HepG2 (cell line): ENCODE measurements around the gene PHF14. TPM values are rescaled to one million over a fixed set of nuclear protein-coding genes. Genes with fewer than 3 reads are reported as not detected.

Experiments used
- AHR ChIP-seq: IDR thresholded peaks from 2 replicates; pipeline ENCODE4 v1.6.1; 2018; ENCODE audit warnings: missing genetic modification reagents, missing compliant biosample characterization
- CBFB ChIP-seq: sonication (generic); formaldehyde crosslinking; IDR thresholded peaks from 2 replicates; pipeline ENCODE4 v1.4.0; 2020; ENCODE audit warnings: missing genetic modification reagents
- CENPT ChIP-seq: sonication (generic); formaldehyde crosslinking; IDR thresholded peaks from 2 replicates; pipeline ENCODE4 v1.8.0; 2022; ENCODE audit warnings: low read depth, mild to moderate bottlenecking, moderate library complexity, missing genetic modification reagents
- KDM3A ChIP-seq: IDR thresholded peaks from 2 replicates; pipeline ENCODE4 v1.6.1; 2018; ENCODE audit warnings: low read depth, missing compliant biosample characterization
- KLF12 ChIP-seq: sonication (generic); formaldehyde crosslinking; IDR thresholded peaks from 2 replicates; pipeline ENCODE4 v1.4.0; 2020; ENCODE audit warnings: missing genetic modification reagents, borderline replicate concordance
- MAFG ChIP-seq: sonication (generic); formaldehyde crosslinking; IDR thresholded peaks from 2 replicates; pipeline ENCODE4 v1.5.1; 2020; ENCODE audit warnings: mild to moderate bottlenecking, missing genetic modification reagents
- NFE2 ChIP-seq: sonication (generic); formaldehyde crosslinking; IDR thresholded peaks from 2 replicates; pipeline ENCODE4 v1.4.0; 2020; ENCODE audit warnings: missing genetic modification reagents
- SRSF1 ChIP-seq: fragments of 200-400 bp; formaldehyde crosslinking; optimal IDR thresholded peaks from 2 replicates; pipeline ENCODE3; 2017; ENCODE audit warnings: mild to moderate bottlenecking, low read depth, low read length, moderate library complexity
- ZNF329 ChIP-seq: sonication (generic); formaldehyde crosslinking; IDR thresholded peaks from 2 replicates; pipeline ENCODE4 v1.9.0; 2021; ENCODE audit warnings: low read depth, mild to moderate bottlenecking, missing genetic modification reagents
- ZNF33B ChIP-seq: sonication (generic); formaldehyde crosslinking; IDR thresholded peaks from 2 replicates; pipeline ENCODE4 v1.5.1; 2020; ENCODE audit warnings: mild to moderate bottlenecking, missing genetic modification reagents
- ZNF350 ChIP-seq: sonication (generic); formaldehyde crosslinking; IDR thresholded peaks from 2 replicates; pipeline ENCODE4 v1.4.0; 2020; ENCODE audit warnings: mild to moderate bottlenecking, low read depth, missing genetic modification reagents, borderline replicate concordance
- ZNF430 ChIP-seq: sonication (generic); formaldehyde crosslinking; IDR thresholded peaks from 2 replicates; pipeline ENCODE4 v1.9.0; 2021; ENCODE audit warnings: mild to moderate bottlenecking, missing genetic modification reagents
- ZNF460 ChIP-seq: sonication (generic); formaldehyde crosslinking; IDR thresholded peaks from 2 replicates; pipeline ENCODE4 v1.5.1; 2020; ENCODE audit warnings: missing genetic modification reagents, mild to moderate bottlenecking, borderline replicate concordance
- ZNF543 ChIP-seq: sonication (generic); formaldehyde crosslinking; IDR thresholded peaks from 2 replicates; pipeline ENCODE4 v1.4.0; 2020; ENCODE audit warnings: mild to moderate bottlenecking, missing genetic modification reagents
- ZNF720 ChIP-seq: sonication (generic); formaldehyde crosslinking; IDR thresholded peaks from 2 replicates; pipeline ENCODE4 v1.4.0; 2020; ENCODE audit warnings: missing genetic modification reagents
- ZNF75D ChIP-seq: sonication (generic); formaldehyde crosslinking; IDR thresholded peaks from 2 replicates; pipeline ENCODE4 v1.8.1; 2023; ENCODE audit warnings: missing genetic modification reagents, mild to moderate bottlenecking, borderline replicate concordance
- ZNF766 ChIP-seq: sonication (generic); formaldehyde crosslinking; IDR thresholded peaks from 2 replicates; pipeline ENCODE4 v1.5.0; 2020; ENCODE audit warnings: missing genetic modification reagents, borderline replicate concordance
- ZNF768 ChIP-seq: sonication (generic); formaldehyde crosslinking; IDR thresholded peaks from 2 replicates; pipeline ENCODE4 v1.4.0; 2020; ENCODE audit warnings: missing genetic modification reagents
- polyA plus RNA-seq, 8 experiments: library from polyadenylated mRNA; depleted of rRNA in 3 of 8; stranded (reverse) in 7 of 8; unstranded in 1 of 8; fragments of >200 nt; fragmentation: Illumina TruSeq in 4 of 8; extraction: Trizol in 4 of 8; gene quantifications; 2 replicates each; pipeline versions ENCODE4 v1.2.1 to v1.2.3, GENCODE V29; 2011 to 2016; ENCODE audit warnings: low read depth in 4 of 8, missing spikeins in 1 of 8, mixed read lengths in 1 of 8; ENCODE audit not compliant: insufficient read depth in 1 of 8
- total RNA-seq, 5 experiments: library from RNA; depleted of rRNA; stranded (reverse); fragments of >200 nt; fragmentation: Illumina TruSeq; extraction: Trizol; gene quantifications; 2 replicates each; pipeline ENCODE4 v1.2.3, GENCODE V29; 2016; ENCODE audit warnings: low read depth in 1 of 5
- TF ChIP-seq, protein P1 (sequence below): fragments of 450-650 bp; IDR thresholded peaks from 2 replicates; pipeline ENCODE4 v1.6.1; 2017
- TF ChIP-seq, protein P2 (sequence below): sonication (generic); formaldehyde crosslinking; IDR thresholded peaks from 2 replicates; pipeline ENCODE4 v1.4.0; 2020; ENCODE audit warnings: missing genetic modification reagents
- TF ChIP-seq, protein P3 (sequence below): IDR thresholded peaks from 2 replicates; pipeline ENCODE4 v1.6.1; 2016; ENCODE audit warnings: missing biosample characterization, missing genetic modification reagents, low read depth
- TF ChIP-seq, protein P4 (sequence below): sonication (generic); formaldehyde crosslinking; IDR thresholded peaks from 2 replicates; pipeline ENCODE4 v1.8.0; 2022; ENCODE audit warnings: mild to moderate bottlenecking, missing genetic modification reagents, borderline replicate concordance
- TF ChIP-seq, protein P5 (sequence below): sonication (generic); formaldehyde crosslinking; IDR thresholded peaks from 2 replicates; pipeline ENCODE4 v1.4.0; 2020; ENCODE audit warnings: low read depth, mild to moderate bottlenecking, missing genetic modification reagents

Gene PHF14
- total and polyA plus RNA-seq, 2 of the 13 experiments (the other 11 are each of a cell fraction or from before 2014, with no cell fraction given) = 18.9 to 68.7 TPM

DNA sequence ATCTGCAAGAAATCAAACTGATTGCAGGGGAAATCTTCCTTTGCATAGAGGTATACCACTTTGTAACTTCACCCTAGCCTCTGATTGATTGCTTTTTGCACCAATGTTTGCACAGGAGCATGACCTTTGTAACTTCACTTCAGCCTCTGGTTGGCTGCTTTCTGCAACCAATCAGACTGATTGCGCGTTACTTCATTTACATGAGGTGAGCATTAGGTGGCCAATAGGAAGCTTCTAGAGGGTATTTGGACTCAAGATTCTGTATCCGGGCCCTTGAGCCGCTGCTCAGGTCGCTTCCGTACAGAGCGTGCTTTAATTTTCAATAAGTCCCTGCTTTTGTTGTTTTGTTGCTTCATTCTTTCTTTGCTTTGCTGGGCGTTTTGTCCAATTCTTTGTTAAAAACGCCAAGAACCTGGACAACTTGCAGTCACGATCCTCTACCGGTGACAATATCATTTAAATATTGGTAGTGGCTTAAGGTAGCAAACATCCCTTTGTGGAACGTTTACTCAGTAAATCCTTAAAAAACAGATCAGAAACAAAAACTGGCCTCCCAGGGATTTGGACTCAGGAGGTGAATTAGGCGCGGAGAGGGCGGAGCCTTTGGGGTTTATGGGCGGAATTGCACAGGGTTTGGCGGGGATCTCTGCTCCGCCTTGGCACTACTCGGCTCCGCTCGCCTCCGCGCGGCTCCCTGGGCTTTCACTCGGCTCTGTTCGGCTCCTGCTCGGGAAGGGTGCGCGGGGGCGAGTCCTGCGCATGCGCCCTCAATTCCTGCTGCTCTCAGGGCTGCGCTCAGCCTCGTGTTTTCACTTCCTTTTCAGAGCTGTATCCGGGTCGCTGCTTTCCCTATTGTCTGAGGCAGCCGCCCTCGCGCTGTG is at the start of gene PHF14 (continued):
- TF ChIP-seq, protein P1, sequence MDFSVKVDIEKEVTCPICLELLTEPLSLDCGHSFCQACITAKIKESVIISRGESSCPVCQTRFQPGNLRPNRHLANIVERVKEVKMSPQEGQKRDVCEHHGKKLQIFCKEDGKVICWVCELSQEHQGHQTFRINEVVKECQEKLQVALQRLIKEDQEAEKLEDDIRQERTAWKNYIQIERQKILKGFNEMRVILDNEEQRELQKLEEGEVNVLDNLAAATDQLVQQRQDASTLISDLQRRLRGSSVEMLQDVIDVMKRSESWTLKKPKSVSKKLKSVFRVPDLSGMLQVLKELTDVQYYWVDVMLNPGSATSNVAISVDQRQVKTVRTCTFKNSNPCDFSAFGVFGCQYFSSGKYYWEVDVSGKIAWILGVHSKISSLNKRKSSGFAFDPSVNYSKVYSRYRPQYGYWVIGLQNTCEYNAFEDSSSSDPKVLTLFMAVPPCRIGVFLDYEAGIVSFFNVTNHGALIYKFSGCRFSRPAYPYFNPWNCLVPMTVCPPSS = no peak
- TF ChIP-seq ZNF720 (CRISPR knock-in tag) (no peak), MAFG (CRISPR knock-in tag) (no peak), ZNF460 (CRISPR knock-in tag) (no peak; the same call in 1 of the 2 replicates), NFE2 (CRISPR knock-in tag) (no peak), CBFB (CRISPR knock-in tag) (no peak), ZNF350 (no peak; the same call in 1 of the 2 replicates), ZNF430 (no peak; the same call in 1 of the 2 replicates), ZNF75D (CRISPR knock-in tag) (no peak), AHR (CRISPR knock-in tag) (0 out of 2 replicates have a peak, but pooled peaks have one; percentile 51), ZNF768 (CRISPR knock-in tag) (no peak; the same call in 1 of the 2 replicates), KDM3A (CRISPR knock-in tag) (no peak), ZNF33B (CRISPR knock-in tag) (0 out of 2 replicates have a peak, but pooled peaks have one; percentile 57), ZNF766 (CRISPR knock-in tag) (no peak), ZNF329 (CRISPR knock-in tag) (no peak; the same call in 1 of the 2 replicates), CENPT (CRISPR knock-in tag) (no peak), KLF12 (no peak; the same call in 1 of the 2 replicates), ZNF543 (CRISPR knock-in tag) (peak; percentile 26; the same call in 1 of the 2 replicates), SRSF1 (no peak)
- TF ChIP-seq, protein P2, sequence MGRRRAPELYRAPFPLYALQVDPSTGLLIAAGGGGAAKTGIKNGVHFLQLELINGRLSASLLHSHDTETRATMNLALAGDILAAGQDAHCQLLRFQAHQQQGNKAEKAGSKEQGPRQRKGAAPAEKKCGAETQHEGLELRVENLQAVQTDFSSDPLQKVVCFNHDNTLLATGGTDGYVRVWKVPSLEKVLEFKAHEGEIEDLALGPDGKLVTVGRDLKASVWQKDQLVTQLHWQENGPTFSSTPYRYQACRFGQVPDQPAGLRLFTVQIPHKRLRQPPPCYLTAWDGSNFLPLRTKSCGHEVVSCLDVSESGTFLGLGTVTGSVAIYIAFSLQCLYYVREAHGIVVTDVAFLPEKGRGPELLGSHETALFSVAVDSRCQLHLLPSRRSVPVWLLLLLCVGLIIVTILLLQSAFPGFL (CRISPR knock-in tag) = no peak
- TF ChIP-seq, protein P3, sequence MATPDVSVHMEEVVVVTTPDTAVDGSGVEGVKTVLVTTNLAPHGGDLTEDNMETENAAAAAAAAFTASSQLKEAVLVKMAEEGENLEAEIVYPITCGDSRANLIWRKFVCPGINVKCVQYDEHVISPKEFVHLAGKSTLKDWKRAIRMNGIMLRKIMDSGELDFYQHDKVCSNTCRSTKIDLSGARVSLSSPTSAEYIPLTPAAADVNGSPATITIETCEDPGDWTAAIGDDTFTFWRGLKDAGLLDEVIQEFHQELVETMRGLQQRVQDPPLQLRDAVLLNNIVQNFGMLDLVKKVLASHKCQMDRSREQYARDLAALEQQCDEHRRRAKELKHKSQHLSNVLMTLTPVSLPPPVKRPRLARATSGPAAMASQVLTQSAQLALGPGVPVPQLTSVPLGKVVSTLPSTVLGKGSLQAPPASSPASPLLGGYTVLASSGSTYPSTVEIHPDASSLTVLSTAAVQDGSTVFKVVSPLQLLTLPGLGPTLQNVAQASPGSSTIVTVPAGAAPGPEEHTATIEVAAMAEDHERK (CRISPR knock-in tag) = no peak
- TF ChIP-seq, protein P4, sequence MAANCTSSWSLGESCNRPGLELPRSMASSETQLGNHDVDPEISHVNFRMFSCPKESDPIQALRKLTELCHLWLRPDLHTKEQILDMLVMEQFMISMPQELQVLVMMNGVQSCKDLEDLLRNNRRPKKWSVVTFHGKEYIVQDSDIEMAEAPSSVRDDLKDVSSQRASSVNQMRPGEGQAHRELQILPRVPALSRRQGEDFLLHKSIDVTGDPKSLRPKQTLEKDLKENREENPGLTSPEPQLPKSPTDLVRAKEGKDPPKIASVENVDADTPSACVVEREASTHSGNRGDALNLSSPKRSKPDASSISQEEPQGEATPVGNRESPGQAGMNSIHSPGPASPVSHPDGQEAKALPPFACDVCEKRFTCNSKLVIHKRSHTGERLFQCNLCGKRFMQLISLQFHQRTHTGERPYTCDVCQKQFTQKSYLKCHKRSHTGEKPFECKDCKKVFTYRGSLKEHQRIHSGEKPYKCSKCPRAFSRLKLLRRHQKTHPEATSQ = no peak
- TF ChIP-seq, protein P5, sequence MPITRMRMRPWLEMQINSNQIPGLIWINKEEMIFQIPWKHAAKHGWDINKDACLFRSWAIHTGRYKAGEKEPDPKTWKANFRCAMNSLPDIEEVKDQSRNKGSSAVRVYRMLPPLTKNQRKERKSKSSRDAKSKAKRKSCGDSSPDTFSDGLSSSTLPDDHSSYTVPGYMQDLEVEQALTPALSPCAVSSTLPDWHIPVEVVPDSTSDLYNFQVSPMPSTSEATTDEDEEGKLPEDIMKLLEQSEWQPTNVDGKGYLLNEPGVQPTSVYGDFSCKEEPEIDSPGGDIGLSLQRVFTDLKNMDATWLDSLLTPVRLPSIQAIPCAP = no peak
